Stimulated activated CD4-positive, alpha-beta T cell treated with anti-CD3 and anti-CD28 coated beads, Interleukin-15, amount 100 ng/mL, for 48 hours (primary cell): Measurements from ENCODE around the gene H6PD.

Source experiments
- DNase-seq, 2 donors: peaks; one replicate each; pipeline ENCODE4 v3.0.0-alpha.2; 2020; ENCODE audit warnings: low read depth in 2 of 2

Gene H6PD

GRCh38 chr1:9278585-9279153, 44.1 kb downstream of the H6PD start:
- DNase-seq = no peak

- peak in 1 of 2 donors; percentile 23 for DNase-seq
Observed at GRCh38 chr1:9279172-9279840, 44.7 kb downstream of the H6PD start.

- DNase-seq = peak; percentile 70 to 71
Observed at GRCh38 chr1:9280015-9280860, 45.7 kb downstream of the H6PD start.

- DNase-seq = no peak
Observed at GRCh38 chr1:9281071-9281827, 46.7 kb downstream of the H6PD start.

DNA sequence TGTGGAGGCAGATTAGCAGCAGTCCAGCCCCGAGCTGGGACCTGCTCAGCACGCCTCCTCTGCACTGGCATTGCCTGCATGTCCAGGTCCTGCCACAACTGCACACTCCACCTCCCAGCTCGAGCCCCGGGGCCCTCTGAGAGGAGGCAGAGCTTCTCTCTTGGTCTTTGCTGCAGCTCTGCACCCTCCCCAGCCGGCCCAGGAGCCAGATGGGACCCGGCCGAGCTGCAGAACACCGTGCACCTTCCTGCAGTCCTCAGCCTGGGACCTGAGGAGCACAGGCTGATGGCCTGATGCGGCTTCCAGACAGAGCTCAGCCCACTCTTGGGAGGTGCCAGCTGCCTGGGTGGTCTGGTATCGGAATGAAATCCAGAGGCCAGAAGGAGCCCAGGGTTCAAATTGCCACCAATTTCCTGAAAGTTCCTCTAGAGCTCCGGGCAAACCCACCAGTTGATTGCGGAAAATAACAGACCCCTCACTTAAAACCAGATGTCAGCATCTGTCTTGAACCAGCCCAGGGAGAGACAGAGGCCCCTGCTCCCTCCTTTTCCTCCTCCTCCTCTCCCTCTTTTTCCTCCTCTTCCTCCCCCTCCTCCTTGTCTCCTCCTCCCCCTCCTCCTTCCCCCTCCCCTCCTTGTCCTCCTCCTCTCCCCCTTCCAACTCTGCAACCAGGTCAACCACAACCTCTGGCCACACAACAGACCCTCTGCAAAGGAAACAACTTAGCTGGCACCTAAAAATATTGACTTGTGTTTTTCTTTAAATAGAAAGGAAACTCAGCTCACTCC, 47.5 kb downstream of the H6PD start:
- DNase-seq = no peak

DNA sequence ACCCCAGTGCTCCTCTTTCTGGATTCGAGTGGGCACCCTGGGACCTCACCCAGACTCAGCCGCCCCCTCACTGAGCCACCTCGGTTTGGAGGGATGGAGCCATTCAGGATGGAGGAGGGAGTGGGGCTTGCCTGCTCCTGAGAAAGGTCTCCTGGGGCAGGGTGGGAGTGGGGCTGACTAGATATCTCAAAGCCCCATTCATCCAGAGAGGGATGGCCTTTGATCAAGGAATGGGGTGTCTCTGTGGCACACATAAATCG, 48.1 kb downstream of the H6PD start:
- DNase-seq = no peak

DNA sequence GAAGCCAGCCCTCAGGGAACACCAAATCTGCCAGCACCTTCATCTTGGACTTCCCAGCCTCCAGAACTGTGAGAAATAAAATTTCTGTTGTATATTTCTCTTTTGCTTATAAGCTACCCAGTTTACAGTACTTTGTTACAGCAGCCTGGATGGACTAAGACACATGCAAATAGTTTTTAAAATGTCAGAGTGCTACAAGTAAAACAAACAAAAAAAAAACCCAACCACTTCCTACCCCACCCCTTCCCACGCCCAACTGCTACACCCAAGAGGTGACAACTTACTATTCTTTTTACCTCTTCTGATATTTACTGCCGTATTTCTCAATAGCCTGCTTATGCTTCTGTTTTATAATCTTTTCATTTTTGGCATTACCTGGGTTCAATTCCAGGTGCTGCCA, 49.5 kb downstream of the H6PD start:
- no peak for DNase-seq

GRCh38 chr1:9286556-9286955, 52.0 kb downstream of the H6PD start:
- no peak for DNase-seq

DNA sequence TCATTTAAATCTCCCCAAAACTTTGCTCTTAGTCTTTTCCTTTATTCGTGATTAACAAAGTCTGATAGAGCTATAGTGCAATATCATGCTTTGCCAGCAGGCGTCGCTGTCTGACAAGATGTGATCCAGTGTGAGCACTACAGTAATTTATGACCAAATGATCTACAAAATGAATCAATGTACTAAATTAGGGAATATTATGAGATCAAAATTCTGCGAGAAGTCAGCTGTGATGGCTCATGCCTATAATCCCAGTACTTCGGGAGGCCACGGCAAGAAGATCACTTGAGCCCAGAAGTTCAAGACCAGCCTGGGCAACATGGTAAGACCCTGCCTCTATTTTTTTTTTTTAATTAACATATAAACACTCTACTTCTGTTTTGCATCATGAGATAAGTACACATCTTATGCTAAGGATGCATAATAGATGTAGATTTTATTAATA, 54.5 kb downstream of the H6PD start:
- peak; percentile 61 to 82 for DNase-seq

DNA sequence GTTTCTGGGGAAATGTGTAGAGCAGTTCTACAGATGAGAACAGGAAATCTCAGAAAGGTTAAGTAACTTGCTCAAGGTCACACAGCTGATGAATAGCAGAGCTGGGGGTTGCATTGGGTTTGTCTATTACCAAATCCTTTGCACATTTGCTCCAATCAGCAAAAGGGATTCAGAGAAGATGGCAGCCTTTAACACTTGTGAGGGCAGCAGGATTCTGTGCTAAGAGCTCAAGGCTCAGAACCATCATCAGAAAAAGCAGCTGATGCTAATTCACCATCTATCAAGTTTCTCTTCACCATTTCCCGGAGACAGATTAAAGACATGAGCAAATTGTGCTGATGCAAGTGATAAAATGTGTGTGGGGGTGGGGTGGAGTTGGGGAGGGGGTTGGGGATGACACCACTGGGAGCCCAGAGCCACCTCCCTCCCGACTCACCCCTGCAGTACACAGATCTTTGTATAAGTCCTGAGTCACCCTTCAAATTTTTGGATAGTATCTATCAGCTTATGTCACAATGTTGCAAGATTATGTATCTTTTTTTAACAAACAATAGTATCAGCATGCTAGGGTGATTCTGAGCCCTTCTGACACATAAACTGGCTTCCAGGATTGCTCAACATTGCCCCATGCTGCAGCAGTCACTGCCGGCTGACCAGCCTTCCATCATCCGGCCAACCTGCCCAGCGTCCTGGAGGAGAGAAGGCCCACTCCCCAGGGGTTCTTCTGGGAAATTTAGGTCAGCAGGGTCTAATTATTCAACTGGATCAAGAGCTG, 55.3 kb downstream of the H6PD start:
- peak in 1 of 2 donors; percentile 27 for DNase-seq

DNA sequence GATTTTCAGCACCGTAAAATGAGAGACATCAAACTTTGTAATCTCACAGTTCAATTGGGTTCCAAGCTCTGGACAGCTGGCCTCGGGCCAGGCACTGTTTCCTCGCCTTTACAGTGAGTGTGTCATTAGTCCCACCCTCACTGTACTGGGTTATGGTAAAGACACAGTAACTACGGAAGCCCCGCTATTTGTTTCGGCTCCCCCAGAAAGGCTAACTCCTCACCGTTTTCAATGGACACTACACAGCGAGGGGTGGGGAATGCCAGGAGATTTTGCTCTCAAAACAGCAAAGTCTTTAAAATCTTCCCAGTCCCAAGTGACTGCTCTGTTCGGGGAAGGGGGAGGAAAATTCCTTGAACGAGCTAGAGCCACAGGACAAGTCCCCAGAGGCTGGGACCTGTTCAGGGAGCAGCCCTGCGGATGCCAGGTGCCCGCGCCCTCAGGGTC, 57.4 kb downstream of the H6PD start:
- no peak for DNase-seq

GRCh38 chr1:9292361-9293240, 58.0 kb downstream of the H6PD start, which contains the start of gene SPSB1:
TSS of gene SPSB1 (plus strand) at chr1:9292894. CDS start at chr1:9355892, 62,998 bp downstream.
- DNase-seq = peak in 1 of 2 donors; percentile 51

DNA sequence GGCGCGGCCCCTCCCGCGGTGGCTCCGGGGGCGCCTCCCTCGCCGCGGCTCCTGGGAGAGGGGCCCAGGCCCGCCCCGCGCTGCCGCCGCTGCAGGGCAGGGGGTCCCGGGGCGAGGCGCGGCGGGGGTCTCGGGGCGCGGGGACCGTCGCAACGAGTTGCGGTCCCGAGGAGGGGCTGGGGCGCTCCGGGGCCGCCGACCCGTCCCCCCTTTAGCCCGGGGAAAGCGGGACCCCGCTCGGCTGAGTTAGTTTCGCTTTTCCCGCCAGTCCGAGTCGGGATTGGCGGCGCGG, 58.6 kb downstream of the H6PD start:
- no peak for DNase-seq

DNA sequence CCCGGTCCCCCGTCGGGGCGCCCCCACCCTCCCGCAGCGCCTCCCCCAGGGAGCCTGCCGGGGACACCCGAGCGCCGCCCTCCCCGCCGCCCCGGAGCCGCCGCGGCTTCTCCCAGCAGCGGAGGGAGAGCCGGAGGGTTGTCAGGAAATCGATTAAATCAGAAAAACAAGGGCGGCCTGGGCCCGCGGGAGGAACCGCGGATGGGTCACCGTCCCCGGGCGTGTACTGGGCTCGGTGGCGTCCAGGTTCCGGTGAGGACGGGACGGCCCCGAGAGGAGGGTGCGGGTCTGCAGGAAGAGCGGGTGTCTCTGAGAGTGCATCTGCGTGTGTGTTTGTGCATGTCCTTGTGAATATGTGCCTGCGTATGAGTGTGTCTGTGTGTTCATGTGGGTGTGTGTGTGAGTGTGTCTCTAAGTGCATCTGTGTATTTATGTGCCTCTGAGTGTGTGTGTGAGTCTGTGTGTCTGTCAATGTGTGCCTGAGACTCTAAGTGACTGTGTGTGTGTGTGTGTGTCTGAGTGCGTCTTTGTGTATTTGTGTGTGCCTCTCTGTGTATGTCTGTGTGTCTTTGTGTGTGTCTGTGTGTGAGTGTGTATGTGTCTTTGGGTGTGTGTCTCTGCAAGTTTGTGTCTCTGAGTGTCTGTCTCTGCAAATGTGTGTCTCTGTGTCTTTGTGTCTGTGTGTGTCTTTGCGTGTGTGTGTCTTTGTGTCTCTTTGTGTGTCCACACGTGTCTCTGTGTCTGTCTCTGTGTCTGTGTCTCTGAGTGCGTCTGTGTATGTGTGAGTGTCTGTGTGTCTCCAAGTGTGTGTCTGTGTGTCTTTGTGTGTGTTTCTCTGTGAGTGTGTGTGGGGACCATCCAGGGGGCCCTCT, 59.2 kb downstream of the H6PD start:
- no peak for DNase-seq

GRCh38 chr1:9294405-9294773, 59.8 kb downstream of the H6PD start:
- DNase-seq = no peak

GRCh38 chr1:9294910-9295636, 60.5 kb downstream of the H6PD start:
- DNase-seq = no peak

DNA sequence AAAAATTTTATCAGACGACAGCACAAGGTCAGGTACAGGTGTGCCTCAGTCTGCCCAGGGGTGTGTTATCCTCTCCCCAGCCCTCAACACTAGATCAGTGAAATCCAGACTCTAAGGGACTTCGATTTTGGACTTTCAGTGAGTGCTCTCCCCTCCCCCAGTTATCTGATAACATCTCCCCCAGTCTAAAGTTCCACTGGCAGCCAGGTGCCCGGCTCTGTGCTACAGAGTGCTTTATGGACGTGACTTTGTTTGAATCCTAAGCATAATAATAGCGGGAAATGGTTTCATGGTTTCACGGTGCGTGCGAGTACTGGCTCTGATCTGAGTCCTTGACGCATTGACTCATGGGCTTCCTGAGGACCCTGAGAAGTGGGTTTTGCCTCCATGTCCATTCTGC, 61.3 kb downstream of the H6PD start:
- no peak for DNase-seq

DNA sequence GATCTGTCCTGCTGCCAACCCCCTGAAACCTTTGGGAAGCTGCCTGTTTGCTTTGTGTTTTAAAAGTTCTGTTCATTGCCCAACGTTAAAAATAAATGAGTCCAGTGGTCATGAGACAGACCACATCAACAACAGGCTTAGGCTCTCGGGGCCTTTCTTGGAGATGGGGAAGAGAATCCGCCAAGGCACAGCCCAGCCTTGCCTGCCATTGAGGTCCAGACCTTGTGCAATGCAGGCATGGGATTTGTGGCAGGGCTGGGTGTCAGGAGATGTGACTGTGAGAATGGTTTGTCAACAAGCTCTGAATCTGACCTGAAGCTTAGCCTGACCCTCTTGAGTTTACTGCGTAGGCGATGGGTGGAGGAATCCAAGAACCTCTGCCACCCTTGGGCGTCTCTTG, 62.3 kb downstream of the H6PD start:
- DNase-seq = no peak
